SK-N-SH (cell line): Measurements from ENCODE around the gene KMO. TPM values are rescaled to one million over a fixed set of nuclear protein-coding genes. Genes with fewer than 3 reads are reported as not detected.

Experiments used
- CTCF ChIA-PET: fragments of 300-600, 350-600 bp; formaldehyde crosslinking; extraction: SDS; loops from one replicate; lab custom pipeline; 2021; lab: Yijun Ruan, JAX
- POLR2A ChIA-PET: fragments of 350-600 bp; sonication (Branson Sonifier 250); formaldehyde crosslinking; extraction: SDS; loops from one replicate; lab custom pipeline; 2020; ENCODE audit warnings: antibody characterized with exemption, inconsistent platforms; lab: Yijun Ruan, JAX
- DNase-seq: peaks from one replicate; pipeline ENCODE4 v3.0.0; 2012
- H2AFZ ChIP-seq: fragments of 200-600 bp; sonication (generic); 2 replicates; pipeline ENCODE4 v1.8.1; 2016; ENCODE audit warnings: antibody characterized with exemption, mild to moderate bottlenecking, low read depth
- H3F3A ChIP-seq: fragments of 200-600 bp; sonication (generic); replicated peaks from 2 replicates; pipeline ENCODE3; 2016; ENCODE audit warnings: antibody characterized with exemption, mild to moderate bottlenecking; ENCODE audit not compliant: insufficient read depth
- H3K27ac ChIP-seq, 2 experiments: fragments of 200-500 bp in 1 of 2; fragments of 200-600 bp in 1 of 2; sonication (Bioruptor generic) in 1 of 2; sonication (generic), shearing (Covaris generic) in 1 of 2; 2 replicates each; pipeline versions ENCODE4 v1.5.1 to v1.6.1; 2014 to 2016; ENCODE audit warnings: low read depth in 2 of 2, inconsistent platforms in 1 of 2, low read length in 1 of 2, mild to moderate bottlenecking in 1 of 2, mixed read lengths in 1 of 2
- H3K27me3 ChIP-seq: fragments of 200-600 bp; sonication (generic), shearing (Covaris generic); 2 replicates; pipeline ENCODE4 v1.6.1; 2016; ENCODE audit warnings: mixed run types; ENCODE audit not compliant: insufficient read depth
- H3K36me3 ChIP-seq, 2 experiments: fragments of 200-500 bp in 1 of 2; fragments of 200-600 bp in 1 of 2; sonication (Bioruptor generic) in 1 of 2; sonication (generic) in 1 of 2; replicated peaks in 1 of 2; 2 replicates each; pipeline versions ENCODE3 to v1.5.1; 2014 to 2016; ENCODE audit warnings: low read length in 1 of 2, mild to moderate bottlenecking in 1 of 2; ENCODE audit not compliant: insufficient read depth in 2 of 2, control insufficient read depth in 1 of 2
- H3K4me1 ChIP-seq, 2 experiments: fragments of 200-500 bp in 1 of 2; fragments of 200-600 bp in 1 of 2; sonication (Bioruptor generic) in 1 of 2; sonication (generic), shearing (Covaris generic) in 1 of 2; 2 replicates each; pipeline versions ENCODE4 v1.5.1 to v1.6.1; 2014 to 2016; ENCODE audit warnings: low read depth in 1 of 2, low read length in 1 of 2, mixed run types in 1 of 2; ENCODE audit not compliant: insufficient read depth in 2 of 2, control insufficient read depth in 1 of 2
- H3K4me2 ChIP-seq: fragments of 200-600 bp; sonication (generic), shearing (Covaris generic); 2 replicates; pipeline ENCODE4 v1.6.1; 2017; ENCODE audit warnings: mixed run types
- H3K4me3 ChIP-seq, 2 experiments: fragments of 200-500 bp in 1 of 2; fragments of 200-600 bp in 1 of 2; sonication (Bioruptor generic) in 1 of 2; sonication (generic), shearing (Covaris generic) in 1 of 2; 2 replicates each; pipeline versions ENCODE4 v1.5.1 to v1.8.1; 2014 to 2016; ENCODE audit warnings: low read depth in 2 of 2, inconsistent platforms in 1 of 2, low read length in 1 of 2, mild to moderate bottlenecking in 1 of 2, mixed read lengths in 1 of 2, moderate library complexity in 1 of 2
- H3K79me2 ChIP-seq: fragments of 200-600 bp; sonication (generic); 2 replicates; pipeline ENCODE4 v1.8.1; 2017; ENCODE audit warnings: mild to moderate bottlenecking; ENCODE audit not compliant: insufficient read depth
- H3K9ac ChIP-seq: fragments of 200-600 bp; sonication (generic); 2 replicates; pipeline ENCODE4 v1.6.1; 2017; ENCODE audit warnings: mixed run types
- H3K9me2 ChIP-seq: fragments of 200-600 bp; sonication (generic); 2 replicates; pipeline ENCODE4 v1.6.1; 2017; ENCODE audit warnings: mixed run types
- H3K9me3 ChIP-seq: fragments of 200-600 bp; sonication (generic); 2 replicates; pipeline ENCODE4 v1.6.1; 2017; ENCODE audit warnings: mixed run types, mild to moderate bottlenecking, moderate library complexity
- H4K20me1 ChIP-seq: fragments of 200-600 bp; sonication (generic); 2 replicates; pipeline ENCODE4 v1.6.1; 2017; ENCODE audit warnings: mild to moderate bottlenecking, mixed run types; ENCODE audit not compliant: insufficient read depth
- EP300 ChIP-seq, 2 experiments: IDR thresholded peaks; 2 replicates each; pipeline versions ENCODE4 v1.4.0 to v1.6.1; 2012; ENCODE audit warnings: borderline replicate concordance in 1 of 2, low read depth in 1 of 2, low read length in 1 of 2
- EZH2phosphoT487 ChIP-seq: fragments of 200-600 bp; sonication (generic); IDR thresholded peaks from 2 replicates; pipeline ENCODE4 v1.6.1; 2017; ENCODE audit warnings: low read depth, mixed run types, mild to moderate bottlenecking, antibody characterized with exemption, moderate library complexity, borderline replicate concordance
- FOXJ3 ChIP-seq: sonication (generic); formaldehyde crosslinking; IDR thresholded peaks from 2 replicates; pipeline ENCODE4 v1.5.1; 2020; ENCODE audit warnings: mild to moderate bottlenecking, missing genetic modification reagents
- FOXM1 ChIP-seq: IDR thresholded peaks from 2 replicates; pipeline ENCODE4 v1.4.0; 2012; ENCODE audit warnings: low read depth, mild to moderate bottlenecking
- GABPA ChIP-seq: IDR thresholded peaks from 2 replicates; pipeline ENCODE4 v1.4.0; 2012; ENCODE audit warnings: low read depth, mild to moderate bottlenecking
- GATA2 ChIP-seq: sonication (generic); formaldehyde crosslinking; IDR thresholded peaks from 2 replicates; pipeline ENCODE4 v1.5.0; 2020; ENCODE audit warnings: mild to moderate bottlenecking, missing genetic modification reagents
- IRF3 ChIP-seq: fragments of 150-350 bp; IDR thresholded peaks from 2 replicates; pipeline ENCODE4 v1.6.1; 2016; ENCODE audit warnings: mild to moderate bottlenecking, low read depth, low read length
- JUND ChIP-seq: IDR thresholded peaks from 2 replicates; pipeline ENCODE4 v1.4.0; 2012
- MAX ChIP-seq: IDR thresholded peaks from 2 replicates; pipeline ENCODE4 v1.4.0; 2012; ENCODE audit warnings: low read depth
- RAD21 ChIP-seq: IDR thresholded peaks from 2 replicates; pipeline ENCODE4 v1.6.1; 2012; ENCODE audit warnings: mild to moderate bottlenecking, low read length
- RXRA ChIP-seq: IDR thresholded peaks from 2 replicates; pipeline ENCODE4 v1.4.0; 2012; ENCODE audit warnings: low read depth, mild to moderate bottlenecking, borderline replicate concordance
- SIN3A ChIP-seq: IDR thresholded peaks from 2 replicates; pipeline ENCODE4 v1.6.1; 2012; ENCODE audit warnings: low read depth, mild to moderate bottlenecking, low read length, moderate library complexity, borderline replicate concordance
- SMC3 ChIP-seq: IDR thresholded peaks from 2 replicates; pipeline ENCODE4 v1.6.1; 2012; ENCODE audit warnings: low read depth, low read length, improper control_type of control experiment
- TAF1 ChIP-seq: IDR thresholded peaks from 2 replicates; pipeline ENCODE4 v1.6.1; 2012; ENCODE audit warnings: low read depth, mild to moderate bottlenecking, low read length, moderate library complexity, borderline replicate concordance
- TEAD4 ChIP-seq: IDR thresholded peaks from 2 replicates; pipeline ENCODE4 v1.4.0; 2012; ENCODE audit warnings: mild to moderate bottlenecking, borderline replicate concordance; ENCODE audit not compliant: insufficient read depth
- USF1 ChIP-seq: IDR thresholded peaks from 2 replicates; pipeline ENCODE4 v1.4.0; 2012; ENCODE audit warnings: low read depth, borderline replicate concordance
- USF2 ChIP-seq: fragments of 150-350 bp; IDR thresholded peaks from 2 replicates; pipeline ENCODE4 v1.6.1; 2017; ENCODE audit warnings: antibody characterized with exemption, low read length, low read depth, borderline replicate concordance
- ZBTB33 ChIP-seq: IDR thresholded peaks from 2 replicates; pipeline ENCODE4 v1.4.0; 2012; ENCODE audit warnings: low read depth, borderline replicate concordance
- WGBS: methylation state at CpG from one replicate; pipeline ENCODE4 v1.1.6; 2017; ENCODE audit warnings: low lambda C conversion rate; 5-methylcytosine and 5-hydroxymethylcytosine counted together
- polyA plus RNA-seq, 3 experiments: library from polyadenylated mRNA; depleted of rRNA; stranded (reverse); fragments of >200 nt; gene quantifications; 2 replicates each; pipeline ENCODE4 v1.2.3, GENCODE V29; 2012

KMO gene
- polyA plus RNA-seq, 1 of the 3 experiments (the other 2 are of a cell fraction): not detected

- no peak overlapping the region for H3K27ac ChIP-seq
- POLR2A ChIA-PET: no interaction called here
- peaks cover 0 to 5% of the 10 kb centered on the region in 2 experiments; a peak in 1 of 4 replicates for H3K4me1 ChIP-seq
- TF ChIP-seq TEAD4 (no peak), GABPA (no peak), EP300 (IDR thresholded peaks at IDR 0.05; ENCODE audit: borderline replicate concordance in 1 of 2, low read depth in 1 of 2, low read length in 1 of 2) (no peak), TAF1 (no peak), ZBTB33 (no peak), RAD21 (no peak), MAX (no peak), IRF3 (no peak), USF2 (no peak), EZH2phosphoT487 (no peak), FOXJ3 (CRISPR knock-in tag) (no peak), FOXM1 (no peak), JUND (no peak), GATA2 (CRISPR knock-in tag) (no peak), USF1 (no peak), RXRA (no peak), SIN3A (no peak), SMC3 (no peak)
- no peaks in the 10 kb centered on the region for H3K36me3 ChIP-seq
- H3K79me2 ChIP-seq: no peaks in the 10 kb centered on the region
- 96% methylated on average over 4 of the region's 4 CpGs for WGBS
- no peak overlapping the region for H2AFZ ChIP-seq
- H3K27me3 ChIP-seq: no peaks in the 10 kb centered on the region
- no peaks in the 10 kb centered on the region for H3K9me3 ChIP-seq
- CTCF ChIA-PET: interaction anchor here (0.7 to 0.9 kb wide), 2 partner anchors 96 to 190 kb away, joined by 3 read pairs; no protein-coding TSS in a partner anchor
- no peaks in the 10 kb centered on the region for H3F3A ChIP-seq
- no peak overlapping the region for H3K9ac ChIP-seq
- H4K20me1 ChIP-seq: no peaks in the 10 kb centered on the region
- DNase-seq: no peak
- H3K4me2 ChIP-seq: no peak overlapping the region
- no peaks in the 10 kb centered on the region for H3K9me2 ChIP-seq
- no peak overlapping the region for H3K4me3 ChIP-seq
Observed at GRCh38 chr1:241645199-241645598, 113.0 kb downstream of the KMO start.

Other genes with a start within 250 kb of the KMO start
- gene RGS7, start 175.2 kb upstream of the KMO start, polyA plus RNA-seq (2012; rRNA removed): 0.36 and 0.60 TPM in 2 replicates
- 48.1 and 55.4 TPM in 2 replicates for gene FH, start 12.6 kb upstream of the KMO start, polyA plus RNA-seq (2012; rRNA removed)
- 3.0 and 4.1 TPM in 2 replicates for gene CHML, start 108.0 kb downstream of the KMO start, polyA plus RNA-seq (2012; rRNA removed)
- 7.8 and 11.0 TPM in 2 replicates for gene OPN3, start 108.0 kb downstream of the KMO start, polyA plus RNA-seq (2012; rRNA removed)
- not detected in 2 replicates for gene WDR64, start 119.9 kb downstream of the KMO start, polyA plus RNA-seq (2012; rRNA removed)